PFSK-1 (cell line): ENCODE data around the gene TIAM1.

Source experiments
- POLR2AphosphoS5 ChIP-seq: IDR thresholded peaks from 2 replicates; pipeline ENCODE4 v1.6.1; 2012; ENCODE audit warnings: low read depth, mild to moderate bottlenecking, control low read depth, low read length, moderate library complexity
- SIN3A ChIP-seq: IDR thresholded peaks from 2 replicates; pipeline ENCODE4 v1.6.1; 2012; ENCODE audit warnings: mild to moderate bottlenecking, low read length, moderate library complexity, borderline replicate concordance; ENCODE audit not compliant: insufficient read depth
- TF ChIP-seq, protein P1 (sequence below), 2 experiments: IDR thresholded peaks; 2 replicates each; pipeline versions ENCODE4 v1.6.1 to v1.8.0; 2011 to 2012; ENCODE audit warnings: low read depth in 2 of 2, low read length in 2 of 2, control low read depth in 1 of 2, inconsistent platforms in 1 of 2, mild to moderate bottlenecking in 1 of 2, moderate library complexity in 1 of 2; ENCODE audit not compliant: insufficient read depth in 1 of 2

DNA sequence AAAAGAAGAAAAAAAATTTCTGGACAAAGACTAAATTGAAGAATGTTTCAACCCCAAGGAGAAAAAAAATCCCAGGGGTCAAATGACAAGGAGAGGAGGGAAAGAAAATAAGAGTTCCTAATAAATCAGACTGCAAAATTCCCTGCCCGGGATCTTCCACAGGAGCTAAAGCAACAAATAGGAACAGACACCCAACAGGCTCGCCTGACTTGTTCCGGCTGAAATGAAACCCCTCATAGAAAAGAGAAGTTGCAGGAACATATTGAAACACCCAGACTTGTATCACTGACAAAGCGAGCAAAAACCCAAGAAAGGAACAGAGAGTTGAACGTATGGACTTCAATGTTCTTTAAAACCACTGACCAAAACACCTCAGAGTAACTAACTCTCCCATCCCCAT is 123.0 kb downstream of the TIAM1 start:
- TF ChIP-seq POLR2AphosphoS5 = no peak
- no peak for TF ChIP-seq SIN3A
- TF ChIP-seq, protein P1, sequence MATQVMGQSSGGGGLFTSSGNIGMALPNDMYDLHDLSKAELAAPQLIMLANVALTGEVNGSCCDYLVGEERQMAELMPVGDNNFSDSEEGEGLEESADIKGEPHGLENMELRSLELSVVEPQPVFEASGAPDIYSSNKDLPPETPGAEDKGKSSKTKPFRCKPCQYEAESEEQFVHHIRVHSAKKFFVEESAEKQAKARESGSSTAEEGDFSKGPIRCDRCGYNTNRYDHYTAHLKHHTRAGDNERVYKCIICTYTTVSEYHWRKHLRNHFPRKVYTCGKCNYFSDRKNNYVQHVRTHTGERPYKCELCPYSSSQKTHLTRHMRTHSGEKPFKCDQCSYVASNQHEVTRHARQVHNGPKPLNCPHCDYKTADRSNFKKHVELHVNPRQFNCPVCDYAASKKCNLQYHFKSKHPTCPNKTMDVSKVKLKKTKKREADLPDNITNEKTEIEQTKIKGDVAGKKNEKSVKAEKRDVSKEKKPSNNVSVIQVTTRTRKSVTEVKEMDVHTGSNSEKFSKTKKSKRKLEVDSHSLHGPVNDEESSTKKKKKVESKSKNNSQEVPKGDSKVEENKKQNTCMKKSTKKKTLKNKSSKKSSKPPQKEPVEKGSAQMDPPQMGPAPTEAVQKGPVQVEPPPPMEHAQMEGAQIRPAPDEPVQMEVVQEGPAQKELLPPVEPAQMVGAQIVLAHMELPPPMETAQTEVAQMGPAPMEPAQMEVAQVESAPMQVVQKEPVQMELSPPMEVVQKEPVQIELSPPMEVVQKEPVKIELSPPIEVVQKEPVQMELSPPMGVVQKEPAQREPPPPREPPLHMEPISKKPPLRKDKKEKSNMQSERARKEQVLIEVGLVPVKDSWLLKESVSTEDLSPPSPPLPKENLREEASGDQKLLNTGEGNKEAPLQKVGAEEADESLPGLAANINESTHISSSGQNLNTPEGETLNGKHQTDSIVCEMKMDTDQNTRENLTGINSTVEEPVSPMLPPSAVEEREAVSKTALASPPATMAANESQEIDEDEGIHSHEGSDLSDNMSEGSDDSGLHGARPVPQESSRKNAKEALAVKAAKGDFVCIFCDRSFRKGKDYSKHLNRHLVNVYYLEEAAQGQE (IDR thresholded peaks at IDR 0.05; ENCODE audit: insufficient read depth in 1 of 2, low read depth in 2 of 2, low read length in 2 of 2) = no peak
